GM23248 (cell line): ENCODE results near the gene LRRIQ1.

ENCODE experiments used
- EZH2 ChIP-seq: fragments of 200-600 bp; sonication (generic); IDR thresholded peaks from 2 replicates; pipeline ENCODE4 v1.6.1; 2018; ENCODE audit warnings: antibody characterized with exemption, mild to moderate bottlenecking; ENCODE audit not compliant: insufficient read depth, poor library complexity, severe bottlenecking
- EZH2phosphoT487 ChIP-seq: fragments of 200-600 bp; sonication (generic); IDR thresholded peaks from 2 replicates; pipeline ENCODE4 v1.6.1; 2018; ENCODE audit warnings: antibody characterized with exemption, moderate library complexity, mild to moderate bottlenecking, low read depth; ENCODE audit not compliant: insufficient read depth

GRCh38 chr12:85138833-85139232 is 102.7 kb downstream of the LRRIQ1 start:
- TF ChIP-seq EZH2 (no peak), EZH2phosphoT487 (no peak)
